GM10847 (cell line): ENCODE results near the gene DDC.

Experiments used
- POLR2A ChIP-seq: IDR thresholded peaks from 2 replicates; pipeline ENCODE4 v1.6.1; 2011; ENCODE audit not compliant: insufficient read length; ENCODE audit errors: extremely low read depth

DDC gene

DNA sequence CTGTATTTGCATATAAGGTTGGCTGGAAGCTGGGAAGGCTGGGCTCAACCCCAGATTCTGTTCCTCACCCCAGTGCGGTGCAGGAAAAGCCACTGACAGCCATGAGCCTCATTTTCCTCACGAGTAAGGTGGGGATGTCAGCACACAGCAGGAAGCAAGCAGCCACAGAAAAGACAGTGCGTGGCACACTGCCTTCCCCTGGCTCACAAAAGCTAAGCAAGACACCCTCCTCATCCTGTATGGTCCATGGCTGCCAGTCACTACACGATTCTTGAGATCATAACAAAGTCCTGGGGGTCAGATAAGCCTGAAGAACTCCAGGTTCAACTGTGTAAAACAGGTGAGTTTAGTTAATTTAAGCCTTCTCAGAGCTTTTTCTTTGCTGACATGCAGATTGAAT is 28.9 kb upstream of the DDC start:
- no peak for TF ChIP-seq POLR2A

DNA sequence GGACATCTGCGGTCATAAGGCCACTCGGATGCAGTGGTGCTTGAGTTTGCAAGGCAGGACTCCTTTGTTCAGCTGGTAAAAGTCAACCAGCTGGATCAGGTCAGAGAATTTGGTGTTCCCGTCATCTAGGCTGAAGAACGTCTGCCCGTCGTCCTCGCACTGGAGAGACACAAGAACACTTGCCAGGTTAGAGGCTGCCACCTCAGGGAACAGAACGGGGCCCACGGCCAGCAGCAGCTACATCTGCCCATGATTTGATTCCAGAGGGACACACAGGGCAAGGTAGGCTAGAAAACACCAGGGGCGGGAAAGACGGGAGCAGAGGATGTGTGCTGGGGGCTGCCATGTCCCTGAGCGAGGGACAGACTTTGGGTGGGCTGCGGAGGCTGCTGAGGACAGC is 27.7 kb upstream of the DDC start:
- no peak for TF ChIP-seq POLR2A

DNA sequence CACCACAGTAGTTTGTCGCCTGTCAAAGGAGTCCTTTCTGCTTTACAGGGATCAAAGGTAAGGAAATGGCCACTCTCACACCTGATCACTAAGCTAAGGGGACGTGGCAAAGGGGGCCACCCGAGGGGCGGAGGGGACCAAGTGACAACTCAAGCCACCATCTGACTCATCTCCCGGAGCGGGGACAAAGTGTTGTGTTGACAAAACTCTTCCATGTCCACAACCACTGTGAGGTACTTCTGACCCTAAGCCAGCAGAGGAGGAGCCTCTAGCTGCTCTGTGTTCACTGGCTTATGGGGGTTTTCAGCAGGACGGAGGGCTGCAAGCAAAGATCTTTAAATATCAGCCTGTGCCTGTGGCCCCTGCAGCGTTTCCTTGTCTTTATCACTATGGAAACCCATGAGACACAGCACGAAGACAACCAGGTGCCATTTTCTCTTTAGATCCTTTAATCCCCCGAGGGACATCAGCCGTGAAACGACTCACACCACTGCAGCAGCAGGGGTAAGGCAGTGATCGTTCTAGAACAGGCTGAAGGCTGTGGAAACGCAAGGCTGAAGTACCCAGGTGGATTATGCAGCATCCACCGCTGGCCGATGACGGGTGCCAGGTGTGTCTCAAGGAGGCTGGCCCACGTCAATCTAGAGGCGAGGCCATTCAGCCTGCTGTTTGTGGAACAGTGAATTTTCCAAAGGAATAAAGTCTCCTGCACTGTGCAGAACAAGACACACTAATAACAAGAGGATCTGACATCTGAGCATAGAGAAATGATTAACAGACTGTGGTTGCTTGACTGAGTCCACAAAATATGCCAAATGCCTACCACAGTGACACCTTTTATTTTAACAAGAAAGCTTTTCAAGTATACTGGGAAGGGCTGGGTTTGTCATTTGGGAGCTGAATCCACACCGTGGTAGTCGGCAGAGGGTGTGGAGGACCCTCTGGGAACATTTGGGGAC is 26.6 kb upstream of the DDC start:
- TF ChIP-seq POLR2A: no peak

DNA sequence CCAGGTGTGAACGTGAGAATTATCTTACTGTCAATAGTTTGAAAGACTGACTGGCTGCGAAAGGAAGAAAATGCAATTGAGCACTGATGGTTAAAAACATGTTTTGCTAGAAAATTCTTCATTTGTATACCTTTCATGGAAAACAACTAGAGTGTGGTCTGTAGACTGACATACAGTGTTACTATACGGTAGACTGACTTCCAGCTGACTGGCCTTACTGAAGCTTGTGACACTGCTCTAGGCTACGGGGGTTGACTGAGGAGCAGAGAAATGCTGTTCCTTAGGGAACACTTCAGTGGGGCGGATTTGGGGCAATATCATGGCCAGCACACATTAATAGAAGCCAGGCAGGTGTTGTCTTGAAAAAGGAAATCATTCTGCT is 25.9 kb upstream of the DDC start:
- no peak for TF ChIP-seq POLR2A

DNA sequence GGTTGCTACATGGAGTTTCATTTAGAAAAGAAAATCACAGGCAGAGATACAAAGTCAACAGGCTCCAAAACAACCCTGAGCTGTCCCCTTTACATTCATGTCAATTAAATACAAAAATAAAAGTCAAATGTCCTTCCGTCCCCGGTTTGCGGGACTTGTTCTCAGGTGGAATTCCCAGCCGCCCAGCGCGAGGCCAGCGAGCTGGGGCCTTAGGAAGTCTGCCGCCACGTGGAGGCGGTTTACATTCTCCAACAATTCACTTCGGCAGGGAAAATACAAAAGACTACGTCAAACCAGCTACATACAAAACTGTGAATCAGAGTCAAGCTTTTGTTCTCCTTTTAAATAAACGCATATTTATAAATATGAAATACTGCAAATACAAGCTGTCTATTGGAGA is 25.3 kb upstream of the DDC start:
- no peak for TF ChIP-seq POLR2A

DNA sequence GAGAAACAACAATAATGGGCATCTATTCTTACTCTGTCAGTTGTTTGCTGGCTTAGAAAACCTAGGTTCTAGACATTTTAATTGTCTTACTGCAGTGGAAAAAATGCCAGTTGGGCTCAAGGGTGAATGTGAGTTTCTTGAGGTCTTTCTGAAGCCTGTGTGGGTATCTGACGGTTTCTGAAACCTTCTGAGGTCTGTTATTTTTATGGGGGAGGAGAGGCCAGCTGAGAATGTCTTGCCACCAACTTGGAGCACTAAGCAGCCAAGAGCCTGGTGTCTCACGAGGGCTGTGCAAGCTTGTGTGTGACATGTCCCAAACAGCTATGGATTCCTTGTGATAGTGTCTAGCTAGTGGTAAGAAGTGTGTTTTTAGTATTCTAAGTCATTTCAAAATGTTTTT is 24.2 kb upstream of the DDC start:
- TF ChIP-seq POLR2A: no peak

DNA sequence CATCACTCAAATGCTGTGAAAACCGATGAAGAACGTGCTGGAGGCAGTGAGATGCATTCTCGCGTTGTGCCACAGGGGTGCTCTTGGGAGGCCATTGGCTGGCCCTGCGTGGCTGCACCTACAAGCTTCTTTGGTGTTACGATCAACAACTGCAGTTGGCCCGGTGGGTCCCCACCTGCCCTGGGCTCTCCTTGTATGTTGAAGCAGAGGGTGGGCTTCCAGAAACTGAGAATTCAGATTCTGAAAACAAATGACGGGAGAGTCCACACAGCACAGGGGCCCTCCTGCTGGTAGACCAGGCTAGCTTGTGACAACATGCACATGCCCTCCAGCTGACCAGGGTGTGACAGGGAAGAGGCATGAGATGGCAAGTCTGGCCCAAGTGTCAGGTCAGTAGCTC is 23.7 kb upstream of the DDC start:
- no peak for TF ChIP-seq POLR2A

DNA sequence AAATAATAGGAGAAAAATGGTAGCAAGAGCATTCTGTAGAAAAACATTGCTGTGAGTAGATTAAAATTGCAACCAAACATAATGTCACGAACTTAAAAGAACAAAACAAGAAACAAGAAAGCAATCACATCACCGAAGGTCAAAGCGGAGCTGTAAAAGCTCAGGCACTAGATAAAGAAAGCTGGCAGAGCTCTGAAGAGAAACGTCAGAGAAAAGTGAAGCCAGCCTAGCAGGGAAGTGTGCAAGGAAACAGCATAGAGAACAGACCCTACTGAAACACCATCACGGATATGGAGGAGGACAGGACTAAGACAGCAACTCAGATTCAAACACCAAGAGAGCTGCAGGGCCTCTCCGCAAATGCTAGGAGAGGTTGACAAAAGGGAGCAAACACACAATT is 22.5 kb upstream of the DDC start:
- no peak for TF ChIP-seq POLR2A

DNA sequence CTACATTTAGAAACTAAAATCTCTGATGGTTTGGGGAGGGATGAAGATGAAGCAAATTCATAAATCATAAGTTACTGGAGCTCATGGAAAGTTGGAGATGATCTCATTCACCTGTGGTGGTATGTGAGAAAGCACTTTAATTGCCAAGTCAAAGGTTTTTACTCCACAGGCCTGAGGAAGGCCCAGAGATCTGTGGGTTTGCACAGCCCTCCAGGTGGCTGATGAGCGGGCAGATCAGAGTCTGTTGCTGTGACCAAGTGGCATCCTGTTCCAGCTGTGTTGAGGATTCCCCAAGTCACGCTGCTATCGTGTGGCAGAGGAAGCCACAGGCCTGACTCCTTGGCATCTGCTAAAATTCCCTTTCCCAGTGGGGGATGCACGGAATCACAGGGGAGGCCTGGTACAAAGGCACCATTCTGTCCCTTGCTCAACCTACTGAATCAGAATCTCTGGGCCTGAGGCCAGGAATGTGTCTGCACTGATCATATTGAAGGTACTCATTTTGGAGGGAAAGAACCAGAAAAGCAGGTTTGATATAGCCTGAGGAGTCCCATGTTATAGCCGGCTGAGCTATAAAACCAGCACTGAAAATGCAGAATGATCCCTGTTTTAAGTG is 19.7 kb upstream of the DDC start:
- TF ChIP-seq POLR2A: no peak

DNA sequence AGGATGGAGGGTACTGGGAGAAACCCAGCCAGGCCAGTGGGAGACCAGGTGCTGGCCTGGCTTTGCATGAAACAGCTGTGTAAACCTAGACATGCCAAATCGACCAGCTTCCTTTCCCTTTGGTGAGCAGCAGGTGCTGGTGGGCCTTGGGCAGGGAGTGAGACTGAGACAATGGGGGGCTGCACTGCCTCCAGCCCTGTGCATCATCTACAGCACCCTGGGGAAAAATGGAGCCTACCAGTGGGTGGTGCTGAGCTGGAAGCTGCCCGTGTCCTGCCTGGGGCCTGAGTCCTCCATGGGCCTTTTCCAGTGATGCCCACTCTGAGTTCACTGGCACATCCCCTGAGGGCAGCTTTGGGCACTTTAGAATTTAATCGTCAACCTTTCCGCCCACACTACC is 19.2 kb upstream of the DDC start:
- TF ChIP-seq POLR2A: no peak

DNA sequence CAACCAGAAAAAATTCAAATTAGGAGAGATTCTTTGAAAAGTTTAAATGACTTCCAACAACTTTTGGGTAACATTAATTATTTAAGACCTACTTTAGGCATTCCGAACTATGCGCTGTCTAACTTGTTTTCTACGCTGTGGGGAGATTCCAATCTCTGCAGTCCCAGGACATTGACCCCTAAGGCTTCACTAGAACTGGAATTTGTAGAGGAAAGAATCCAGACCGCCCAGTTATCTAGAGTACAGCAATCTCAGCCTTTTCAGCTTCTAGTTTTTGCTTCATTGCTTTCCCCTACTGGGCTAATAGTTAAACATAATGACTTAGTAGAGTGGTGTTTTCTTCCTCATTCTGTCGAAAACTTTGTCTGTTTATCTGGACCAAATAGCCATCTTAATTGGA is 14.9 kb upstream of the DDC start:
- no peak for TF ChIP-seq POLR2A

DNA sequence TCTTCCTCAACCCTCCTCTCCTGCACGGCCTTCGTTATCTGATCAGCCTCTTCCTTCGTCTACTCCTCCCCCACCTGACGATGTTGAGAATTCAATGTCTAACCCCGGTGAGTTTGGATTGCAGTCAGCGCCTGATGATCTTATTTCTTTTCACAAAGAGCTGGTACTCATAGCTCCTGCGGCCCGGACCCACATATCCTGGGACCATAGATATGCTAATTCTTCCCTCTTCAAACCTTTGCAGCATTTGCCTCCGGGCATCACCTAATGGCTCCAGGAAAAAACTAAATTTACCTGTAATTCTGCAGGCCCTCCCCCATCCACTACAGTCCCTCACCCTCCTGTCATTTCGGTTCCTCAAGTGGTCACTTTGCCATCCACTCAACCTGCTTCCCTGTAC is 12.4 kb upstream of the DDC start:
- no peak for TF ChIP-seq POLR2A

DNA sequence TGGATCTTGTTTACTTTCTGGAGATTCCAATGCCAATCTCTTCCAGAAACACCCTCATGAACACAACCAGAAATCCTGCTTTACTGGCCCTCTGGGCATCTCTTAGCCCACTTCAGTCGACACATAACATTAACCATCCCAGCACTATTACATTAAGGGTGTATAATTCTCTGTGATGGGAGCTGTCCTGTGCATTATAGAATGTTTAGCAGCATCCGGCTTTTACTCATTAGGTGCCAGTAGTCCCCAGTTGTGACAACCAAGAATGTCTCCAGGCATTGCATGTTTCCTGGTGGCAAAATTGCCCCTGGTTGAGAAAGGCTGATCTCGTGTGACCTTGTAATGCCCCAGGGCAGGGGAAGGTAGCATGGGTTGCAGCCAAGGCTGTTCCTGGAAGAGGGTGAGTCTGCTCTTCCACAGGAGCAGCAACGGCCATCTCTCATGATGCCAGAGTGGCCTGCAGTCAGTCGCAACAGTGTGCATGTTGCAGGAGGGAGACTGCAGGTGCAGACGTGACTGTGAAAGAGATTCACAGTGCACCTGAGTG is 2.6 kb upstream of the DDC start:
- no peak for TF ChIP-seq POLR2A

DNA sequence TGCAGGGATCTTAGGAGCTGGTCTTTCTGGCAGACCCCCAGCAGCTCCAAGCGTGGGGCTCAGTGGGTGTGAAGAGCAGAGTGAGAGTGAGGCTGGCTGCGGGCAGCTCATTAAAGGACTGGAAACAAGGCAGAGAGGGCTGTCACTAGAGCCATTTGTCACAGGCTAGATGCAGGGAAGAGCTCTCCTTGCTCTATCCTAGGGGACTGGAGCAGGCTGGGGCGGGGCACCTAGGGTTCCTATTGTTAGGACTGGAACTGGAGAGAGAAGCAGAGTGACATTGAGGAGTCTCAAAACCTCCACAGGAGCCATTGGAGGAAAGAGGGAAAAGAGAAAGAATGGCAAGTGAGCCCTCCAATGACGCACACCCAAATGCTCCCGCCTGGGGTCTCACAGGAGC is 772 bp upstream of the DDC start:
- no peak for TF ChIP-seq POLR2A

DNA sequence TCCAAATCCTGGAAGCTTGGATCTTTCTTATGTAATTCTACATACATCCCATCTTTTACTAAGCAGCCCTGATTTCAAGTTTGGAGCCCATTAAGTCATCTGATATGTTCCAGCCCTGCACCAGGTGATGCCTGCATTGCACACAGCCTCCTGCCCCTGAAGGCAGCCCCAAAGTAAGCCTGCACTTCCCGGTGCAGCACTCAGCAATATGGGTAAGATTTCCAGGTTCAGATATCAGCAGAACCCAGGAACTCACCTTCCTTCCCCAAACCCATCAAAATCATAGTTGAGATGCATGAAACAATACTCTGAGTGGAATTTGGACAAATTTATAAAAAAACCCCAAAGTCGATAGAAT is 333 bp upstream of the DDC start:
- no peak for TF ChIP-seq POLR2A

DNA sequence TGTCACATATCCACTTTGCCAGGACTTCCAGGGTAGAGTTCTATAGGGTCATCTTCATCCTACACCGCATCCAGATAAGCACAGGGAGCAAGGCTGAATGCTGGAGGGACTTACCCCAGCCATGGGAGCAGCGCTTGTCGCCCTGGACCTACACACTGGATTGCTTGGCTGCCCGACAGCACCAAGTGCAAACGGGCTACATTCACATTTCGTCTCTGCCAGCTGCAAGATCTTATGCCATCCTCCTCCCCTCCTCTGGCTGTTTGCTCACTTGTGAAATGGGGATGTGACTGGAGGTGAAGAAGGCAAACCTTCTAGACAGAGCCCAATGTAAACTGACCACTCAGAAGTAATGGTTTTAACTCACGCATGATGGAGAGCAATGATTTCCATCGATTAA is 1.0 kb downstream of the DDC start:
- TF ChIP-seq POLR2A: no peak
